GM12878 (cell line): ENCODE measurements around the gene IRF4. TPM values are rescaled to one million over a fixed set of nuclear protein-coding genes. Genes with fewer than 3 reads are reported as not detected.

Source experiments
- ATAC-seq: fragments of 200-7000 bp; cut with Tn5 transposase; 3 replicates; pipeline ENCODE4 v1.9.1; 2020; ENCODE audit warnings: mild to moderate bottlenecking, moderate library complexity
- BruUV-seq: library from RNA; stranded (reverse); fragments of 400-500 nt; replicated peaks from 2 replicates; lab custom pipeline; 2021; lab: Mats Ljungman, UMichigan
- CTCF ChIA-PET: fragments of 300-600 bp; sonication (Branson Sonifier 250); formaldehyde crosslinking; extraction: SDS; loops from one replicate; lab custom pipeline; 2021; ENCODE audit warnings: inconsistent platforms; lab: Yijun Ruan, JAX
- POLR2A ChIA-PET: fragments of 350-600 bp; formaldehyde crosslinking; extraction: SDS; loops from one replicate; lab custom pipeline; 2021; ENCODE audit warnings: inconsistent platforms; lab: Charles Lee
- RAD21 ChIA-PET: fragments of 300-600 bp; sonication (Branson Sonifier 250); formaldehyde crosslinking; loops from one replicate; lab custom pipeline; 2023; ENCODE audit warnings: antibody characterized with exemption; ENCODE audit not compliant: unreplicated experiment; lab: Charles Lee
- SMC1A ChIA-PET: fragments of 300-600 bp; sonication (Branson Sonifier 250); formaldehyde crosslinking; loops from one replicate; lab custom pipeline; 2023; ENCODE audit not compliant: unreplicated experiment, uncharacterized antibody; lab: Charles Lee
- DNase-seq: peaks from one replicate; pipeline ENCODE4 v3.0.0-alpha.2; 2011; ENCODE audit warnings: low read depth, low spot score
- FAIRE-seq: peaks from 3 replicates; lab custom pipeline; 2011; peaks lifted over from hg19 to GRCh38; lab: Jason Lieb, UNC
- H2AFZ ChIP-seq: 2 replicates; pipeline ENCODE4 v1.6.0; 2011; ENCODE audit warnings: low read depth, low read length, control low read depth; ENCODE audit not compliant: control insufficient read depth
- H3K27ac ChIP-seq: 2 replicates; pipeline ENCODE4 v1.5.1; 2011; ENCODE audit warnings: control low read depth; ENCODE audit not compliant: control insufficient read depth, insufficient read depth
- H3K27me3 ChIP-seq, 2 experiments: replicated peaks in 1 of 2; 2 replicates each; pipeline versions ENCODE4 v1.6.0 to v1.6.1; 2011; ENCODE audit warnings: low read length in 1 of 2; ENCODE audit not compliant: control insufficient read depth in 2 of 2, insufficient read depth in 2 of 2
- H3K36me3 ChIP-seq, 2 experiments: 2 replicates each; pipeline ENCODE4 v1.5.1; 2011; ENCODE audit warnings: low read length in 1 of 2; ENCODE audit not compliant: control insufficient read depth in 2 of 2, insufficient read depth in 2 of 2
- H3K4me1 ChIP-seq: 2 replicates; pipeline ENCODE4 v1.6.1; 2011; ENCODE audit warnings: mild to moderate bottlenecking, low read length, moderate library complexity, mixed read lengths; ENCODE audit not compliant: control insufficient read depth, insufficient read depth
- H3K4me2 ChIP-seq: 2 replicates; pipeline ENCODE4 v1.6.0; 2011; ENCODE audit warnings: control low read depth; ENCODE audit not compliant: control insufficient read depth, insufficient read depth
- H3K4me3 ChIP-seq: fragments of 200-600 bp; sonication (generic); 2 replicates; pipeline ENCODE4 v1.5.1; 2016
- H3K79me2 ChIP-seq: 2 replicates; pipeline ENCODE4 v1.6.0; 2011; ENCODE audit warnings: low read length; ENCODE audit not compliant: control insufficient read depth, insufficient read depth
- H3K9ac ChIP-seq: 2 replicates; pipeline ENCODE4 v1.8.0; 2011; ENCODE audit warnings: low read length, control low read depth, mixed read lengths; ENCODE audit not compliant: control insufficient read depth, insufficient read depth
- H3K9me3 ChIP-seq: replicated peaks from 3 replicates; pipeline ENCODE4 v1.5.1; 2011; ENCODE audit warnings: mild to moderate bottlenecking, low read length; ENCODE audit not compliant: control insufficient read depth, insufficient read depth
- H4K20me1 ChIP-seq: 2 replicates; pipeline ENCODE4 v1.6.0; 2011; ENCODE audit not compliant: control insufficient read depth, insufficient read depth
- CUX1 ChIP-seq: IDR thresholded peaks from 2 replicates; pipeline ENCODE4 v1.6.1; 2012; ENCODE audit warnings: improper control_type of control experiment, low read depth, low read length; ENCODE audit not compliant: insufficient replicate concordance
- SUPT20H ChIP-seq: IDR thresholded peaks from 2 replicates; pipeline ENCODE4 v1.6.1; 2011; ENCODE audit warnings: low read depth, mild to moderate bottlenecking, low read length, moderate library complexity, borderline replicate concordance; ENCODE audit not compliant: control insufficient read depth
- WGBS: methylation state at CpG from one replicate; pipeline ENCODE4 v1.1.6; 2016; ENCODE audit warnings: low lambda C conversion rate; ENCODE audit not compliant: insufficient replicate concordance, insufficient coverage; ENCODE audit errors: missing lambda C conversion rate; 5-methylcytosine and 5-hydroxymethylcytosine counted together
- in situ Hi-C: fragments of 300-500 bp; cut with MboI; formaldehyde crosslinking; loops from 9 replicates; pipeline ENCODE4 v1.14.3; 2018; ENCODE audit warnings: mixed read lengths
- intact Hi-C: fragments of 100-400 bp; cut with micrococcal nuclease; formaldehyde crosslinking; loops from one replicate; pipeline ENCODE4 v1.14.2; 2022; ENCODE audit not compliant: unreplicated experiment
- polyA plus RNA-seq, 11 experiments: library from polyadenylated mRNA; depleted of rRNA in 4 of 11; unstranded in 6 of 11; stranded (reverse) in 5 of 11; fragments of >200 nt; fragmentation: Nextera tagmentation in 4 of 11; fragmentation: Illumina TruSeq in 1 of 11; extraction: Ambion mirVana in 4 of 11; extraction: Trizol in 1 of 11; gene quantifications; 1 replicate in 1 of 11; 2 replicates in 10 of 11; pipeline versions ENCODE4 v1.2.1 to v1.2.3, GENCODE V29; 2011 to 2016; ENCODE audit warnings: inconsistent platforms in 2 of 11, missing spikeins in 2 of 11, low read depth in 1 of 11
- total RNA-seq, 4 experiments: library from RNA; depleted of rRNA in 3 of 4; stranded (reverse); fragments of >200 nt in 3 of 4; fragmentation: Illumina TruSeq in 1 of 4; extraction: Trizol in 1 of 4; gene quantifications; 2 replicates each; pipeline versions ENCODE4 v1.2.1 to v1.2.3, GENCODE V29; 2013 to 2021

Gene IRF4
- total and polyA plus RNA-seq, 10 of the 15 experiments (the other 5 are each of a cell fraction or from before 2014, with no cell fraction given): 50.0 to 495 (median 257) TPM

DNA sequence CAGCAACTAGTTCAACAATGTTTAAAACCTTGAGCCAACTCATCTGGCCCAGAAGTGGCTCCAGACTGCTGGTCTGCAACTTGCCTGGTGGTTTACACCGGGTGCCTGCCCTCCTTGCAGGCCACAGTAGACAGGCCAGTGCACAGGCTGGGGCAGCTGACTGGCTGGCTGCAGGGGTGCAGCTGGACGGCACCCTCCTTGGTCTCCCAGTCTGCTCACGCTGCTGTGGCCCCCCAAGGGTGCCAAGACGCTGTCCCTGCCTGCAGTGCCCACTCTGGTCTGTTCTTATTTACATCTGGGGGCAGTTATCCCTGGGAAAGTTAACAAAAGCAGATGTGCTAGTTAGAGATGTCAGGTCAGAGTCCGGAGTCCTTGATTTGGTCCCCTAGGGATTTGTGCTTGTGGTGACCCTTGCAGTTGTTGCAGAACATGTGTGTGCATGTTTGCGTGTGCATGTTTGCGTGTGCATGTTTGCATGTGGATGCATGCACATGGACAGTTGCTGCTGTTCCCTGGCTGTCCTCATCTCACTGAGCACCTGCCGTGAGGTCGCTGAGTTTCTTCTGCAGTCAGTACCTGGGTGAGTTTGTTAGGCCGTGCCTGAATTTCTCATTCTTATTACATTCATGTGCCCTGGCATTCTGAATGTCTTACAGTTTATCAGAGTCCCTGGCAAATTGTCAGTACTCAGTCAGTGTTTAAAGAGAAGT is 48.2 kb upstream of the IRF4 start:
- TF ChIP-seq CUX1 (no peak), SUPT20H (no peak)
- TF ChIP-seq, all 136 proteins: peak for 0
- in situ Hi-C loops (no loop called here), intact Hi-C loops (loop anchor here (2.0 kb wide), 1 partner anchor 47 kb away; the partner anchor contains the start of gene IRF4)
- POLR2A ChIA-PET: interaction anchor here (0.9 to 7.4 kb wide), 5 partner anchors 10 to 113 kb away, joined by 3 to 150 read pairs (median 74); no protein-coding TSS in a partner anchor
- peaks cover 88% of the 10 kb centered on the region for H3K4me1 ChIP-seq
- no peak overlapping the region for H3K4me3 ChIP-seq
- H3K36me3 ChIP-seq: peaks cover 21 to 35% of the 10 kb centered on the region in 2 experiments
- no TSS peak for BruUV-seq
- CTCF ChIA-PET: interaction anchor here (1.1 to 4.5 kb wide), 3 partner anchors 9 to 17 kb away, joined by 3 to 34 read pairs (median 3); no protein-coding TSS in a partner anchor
- RAD21 ChIA-PET: interaction anchor here (5.9 to 8.7 kb wide), 5 partner anchors 12 to 35 kb away, joined by 61 to 256 read pairs (median 140); no protein-coding TSS in a partner anchor
- no peak overlapping the region for H2AFZ ChIP-seq
- no peaks in the 10 kb centered on the region; the same call in 1 of the 2 replicates for H4K20me1 ChIP-seq
- 83% methylated on average over 10 of the region's 10 CpGs for WGBS
- FAIRE-seq: no peak
- DNase-seq: no peak
- peak overlapping the region; percentile 83; the same call in 1 of the 2 replicates for H3K4me2 ChIP-seq
- H3K9ac ChIP-seq: peak overlapping the region; percentile 46; the same call in 1 of the 2 replicates
- peak overlapping the region; percentile 86 for H3K27ac ChIP-seq
- no peaks in the 10 kb centered on the region for H3K27me3 ChIP-seq
- H3K79me2 ChIP-seq: peaks cover 73% of the 10 kb centered on the region
- H3K9me3 ChIP-seq: no peaks in the 10 kb centered on the region
- ATAC-seq: no peak
- SMC1A ChIA-PET: interaction anchor here (0.8 to 17.1 kb wide), 9 partner anchors 10 to 54 kb away, joined by 3 to 707 read pairs (median 104); no protein-coding TSS in a partner anchor
